Mammary epithelial cell (primary cell): Measurements from ENCODE around the gene COG5.

Source experiments
- CTCF ChIP-seq, 2 donors: IDR thresholded peaks in 1 of 2; conservative IDR thresholded peaks in 1 of 2; 2 replicates each; pipeline ENCODE4 v1.5.1; 2011 to 2012; ENCODE audit warnings: inconsistent platforms in 2 of 2, low read length in 2 of 2, mild to moderate bottlenecking in 2 of 2, control low read depth in 1 of 2, low read depth in 1 of 2; ENCODE audit not compliant: insufficient read depth in 1 of 2; ENCODE audit errors: extremely low read depth in 1 of 2
- EZH2 ChIP-seq: IDR thresholded peaks from 2 replicates; pipeline ENCODE4 v1.6.1; 2012; ENCODE audit warnings: low read length, inconsistent platforms, borderline replicate concordance

GRCh38 chr7:107224374-107225223 lies 339.1 kb downstream of the COG5 start:
- TF ChIP-seq EZH2 (no peak), CTCF (conservative IDR thresholded peaks at IDR 0.05 in 1 of 2, IDR thresholded peaks at IDR 0.05 in 1 of 2; ENCODE audit: extremely low read depth in 1 of 2, insufficient read depth in 1 of 2, low read depth in 1 of 2, low read length in 2 of 2) (no peak)
